ENCODE measurements around the gene ARFGAP1. TPM values are rescaled to one million over a fixed set of nuclear protein-coding genes. Genes with fewer than 3 reads are reported as not detected.

The ARFGAP1 gene
- total and polyA plus RNA-seq, 2 of the 8 experiments (the other 6 are each of a cell fraction or from before 2014, with no cell fraction given), result 93.7 to 100 TPM

DNA sequence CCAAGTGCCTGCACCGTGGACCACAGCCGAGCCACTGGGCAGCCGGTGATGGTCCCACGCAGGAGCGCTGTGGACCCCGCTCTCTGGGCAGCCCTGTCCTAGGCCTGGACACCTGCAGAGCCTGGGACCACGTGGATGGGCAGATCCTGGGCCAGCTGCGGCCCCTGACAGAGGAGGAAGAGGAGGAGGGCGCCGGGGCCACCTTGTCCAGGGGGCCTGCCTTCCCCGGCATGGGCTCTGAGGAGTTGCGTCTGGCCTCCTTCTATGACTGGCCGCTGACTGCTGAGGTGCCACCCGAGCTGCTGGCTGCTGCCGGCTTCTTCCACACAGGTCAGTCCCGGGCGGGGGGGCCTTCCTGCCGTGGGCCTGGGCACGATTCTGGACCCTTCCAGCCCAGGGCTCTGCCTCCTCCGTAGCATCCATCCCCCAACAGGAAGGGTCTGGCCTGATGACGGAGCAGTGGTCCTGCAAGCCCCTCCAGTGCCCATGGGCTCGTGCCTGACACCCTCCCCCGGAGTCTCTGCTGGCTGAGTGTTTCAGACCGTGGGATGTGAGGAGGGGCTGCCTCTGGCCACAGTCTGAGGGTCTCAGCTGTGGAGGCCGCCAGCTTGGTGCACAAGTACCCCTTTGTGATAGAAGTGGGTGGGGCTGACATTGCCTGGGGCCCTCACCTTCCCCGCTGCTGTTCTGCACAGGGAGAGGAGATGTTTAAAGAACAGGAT is 36.3 kb upstream of the ARFGAP1 start (continued):
- TF ChIP-seq, protein P1, sequence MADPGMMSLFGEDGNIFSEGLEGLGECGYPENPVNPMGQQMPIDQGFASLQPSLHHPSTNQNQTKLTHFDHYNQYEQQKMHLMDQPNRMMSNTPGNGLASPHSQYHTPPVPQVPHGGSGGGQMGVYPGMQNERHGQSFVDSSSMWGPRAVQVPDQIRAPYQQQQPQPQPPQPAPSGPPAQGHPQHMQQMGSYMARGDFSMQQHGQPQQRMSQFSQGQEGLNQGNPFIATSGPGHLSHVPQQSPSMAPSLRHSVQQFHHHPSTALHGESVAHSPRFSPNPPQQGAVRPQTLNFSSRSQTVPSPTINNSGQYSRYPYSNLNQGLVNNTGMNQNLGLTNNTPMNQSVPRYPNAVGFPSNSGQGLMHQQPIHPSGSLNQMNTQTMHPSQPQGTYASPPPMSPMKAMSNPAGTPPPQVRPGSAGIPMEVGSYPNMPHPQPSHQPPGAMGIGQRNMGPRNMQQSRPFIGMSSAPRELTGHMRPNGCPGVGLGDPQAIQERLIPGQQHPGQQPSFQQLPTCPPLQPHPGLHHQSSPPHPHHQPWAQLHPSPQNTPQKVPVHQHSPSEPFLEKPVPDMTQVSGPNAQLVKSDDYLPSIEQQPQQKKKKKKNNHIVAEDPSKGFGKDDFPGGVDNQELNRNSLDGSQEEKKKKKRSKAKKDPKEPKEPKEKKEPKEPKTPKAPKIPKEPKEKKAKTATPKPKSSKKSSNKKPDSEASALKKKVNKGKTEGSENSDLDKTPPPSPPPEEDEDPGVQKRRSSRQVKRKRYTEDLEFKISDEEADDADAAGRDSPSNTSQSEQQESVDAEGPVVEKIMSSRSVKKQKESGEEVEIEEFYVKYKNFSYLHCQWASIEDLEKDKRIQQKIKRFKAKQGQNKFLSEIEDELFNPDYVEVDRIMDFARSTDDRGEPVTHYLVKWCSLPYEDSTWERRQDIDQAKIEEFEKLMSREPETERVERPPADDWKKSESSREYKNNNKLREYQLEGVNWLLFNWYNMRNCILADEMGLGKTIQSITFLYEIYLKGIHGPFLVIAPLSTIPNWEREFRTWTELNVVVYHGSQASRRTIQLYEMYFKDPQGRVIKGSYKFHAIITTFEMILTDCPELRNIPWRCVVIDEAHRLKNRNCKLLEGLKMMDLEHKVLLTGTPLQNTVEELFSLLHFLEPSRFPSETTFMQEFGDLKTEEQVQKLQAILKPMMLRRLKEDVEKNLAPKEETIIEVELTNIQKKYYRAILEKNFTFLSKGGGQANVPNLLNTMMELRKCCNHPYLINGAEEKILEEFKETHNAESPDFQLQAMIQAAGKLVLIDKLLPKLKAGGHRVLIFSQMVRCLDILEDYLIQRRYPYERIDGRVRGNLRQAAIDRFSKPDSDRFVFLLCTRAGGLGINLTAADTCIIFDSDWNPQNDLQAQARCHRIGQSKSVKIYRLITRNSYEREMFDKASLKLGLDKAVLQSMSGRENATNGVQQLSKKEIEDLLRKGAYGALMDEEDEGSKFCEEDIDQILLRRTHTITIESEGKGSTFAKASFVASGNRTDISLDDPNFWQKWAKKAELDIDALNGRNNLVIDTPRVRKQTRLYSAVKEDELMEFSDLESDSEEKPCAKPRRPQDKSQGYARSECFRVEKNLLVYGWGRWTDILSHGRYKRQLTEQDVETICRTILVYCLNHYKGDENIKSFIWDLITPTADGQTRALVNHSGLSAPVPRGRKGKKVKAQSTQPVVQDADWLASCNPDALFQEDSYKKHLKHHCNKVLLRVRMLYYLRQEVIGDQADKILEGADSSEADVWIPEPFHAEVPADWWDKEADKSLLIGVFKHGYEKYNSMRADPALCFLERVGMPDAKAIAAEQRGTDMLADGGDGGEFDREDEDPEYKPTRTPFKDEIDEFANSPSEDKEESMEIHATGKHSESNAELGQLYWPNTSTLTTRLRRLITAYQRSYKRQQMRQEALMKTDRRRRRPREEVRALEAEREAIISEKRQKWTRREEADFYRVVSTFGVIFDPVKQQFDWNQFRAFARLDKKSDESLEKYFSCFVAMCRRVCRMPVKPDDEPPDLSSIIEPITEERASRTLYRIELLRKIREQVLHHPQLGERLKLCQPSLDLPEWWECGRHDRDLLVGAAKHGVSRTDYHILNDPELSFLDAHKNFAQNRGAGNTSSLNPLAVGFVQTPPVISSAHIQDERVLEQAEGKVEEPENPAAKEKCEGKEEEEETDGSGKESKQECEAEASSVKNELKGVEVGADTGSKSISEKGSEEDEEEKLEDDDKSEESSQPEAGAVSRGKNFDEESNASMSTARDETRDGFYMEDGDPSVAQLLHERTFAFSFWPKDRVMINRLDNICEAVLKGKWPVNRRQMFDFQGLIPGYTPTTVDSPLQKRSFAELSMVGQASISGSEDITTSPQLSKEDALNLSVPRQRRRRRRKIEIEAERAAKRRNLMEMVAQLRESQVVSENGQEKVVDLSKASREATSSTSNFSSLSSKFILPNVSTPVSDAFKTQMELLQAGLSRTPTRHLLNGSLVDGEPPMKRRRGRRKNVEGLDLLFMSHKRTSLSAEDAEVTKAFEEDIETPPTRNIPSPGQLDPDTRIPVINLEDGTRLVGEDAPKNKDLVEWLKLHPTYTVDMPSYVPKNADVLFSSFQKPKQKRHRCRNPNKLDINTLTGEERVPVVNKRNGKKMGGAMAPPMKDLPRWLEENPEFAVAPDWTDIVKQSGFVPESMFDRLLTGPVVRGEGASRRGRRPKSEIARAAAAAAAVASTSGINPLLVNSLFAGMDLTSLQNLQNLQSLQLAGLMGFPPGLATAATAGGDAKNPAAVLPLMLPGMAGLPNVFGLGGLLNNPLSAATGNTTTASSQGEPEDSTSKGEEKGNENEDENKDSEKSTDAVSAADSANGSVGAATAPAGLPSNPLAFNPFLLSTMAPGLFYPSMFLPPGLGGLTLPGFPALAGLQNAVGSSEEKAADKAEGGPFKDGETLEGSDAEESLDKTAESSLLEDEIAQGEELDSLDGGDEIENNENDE (IDR thresholded peaks at IDR 0.05; ENCODE audit: insufficient replicate concordance, low read length), result no peak
- no peak for TF ChIP-seq SIRT6 (IDR thresholded peaks at IDR 0.05; ENCODE audit: low read length)
- no peak for TF ChIP-seq HDAC2 (IDR thresholded peaks at IDR 0.05; ENCODE audit: borderline replicate concordance in 1 of 2, low read depth in 2 of 2, low read length in 2 of 2)
- no peak for TF ChIP-seq TAF7 (optimal IDR thresholded peaks at IDR 0.05; ENCODE audit: borderline replicate concordance, low read depth, low read length)
- TF ChIP-seq CREB1 (IDR thresholded peaks at IDR 0.05), result no peak
- no peak for TF ChIP-seq POLR2A (IDR thresholded peaks at IDR 0.05; ENCODE audit: control extremely low read depth in 1 of 2, low read depth in 2 of 2, low read length in 2 of 2)
- no peak for TF ChIP-seq EGR1 (IDR thresholded peaks at IDR 0.05; ENCODE audit: borderline replicate concordance, low read depth, low read length)
- no peak for TF ChIP-seq KDM5A (IDR thresholded peaks at IDR 0.05; ENCODE audit: low read length)
- TF ChIP-seq SUZ12 (IDR thresholded peaks at IDR 0.05; ENCODE audit: low read length), result no peak
- no peak for TF ChIP-seq ASH2L (IDR thresholded peaks at IDR 0.05; ENCODE audit: low read length)
- no peak for TF ChIP-seq TBP (IDR thresholded peaks at IDR 0.05; ENCODE audit: low read depth, low read length)
- TF ChIP-seq JUN (IDR thresholded peaks at IDR 0.05; ENCODE audit: low read depth, low read length), result no peak
